GM18867 (cell line): Measurements from ENCODE around the gene GAPDH.
"Not testable (repeated sequence)": the region's sequence is repeated elsewhere in the genome, so short reads cannot be mapped to it uniquely, and the experiment has no call there.

Source experiments
- ATAC-seq: cut with Tn5 transposase; IDR thresholded peaks from one replicate; pipeline ENCODE4 v1.9.1; 2021; ENCODE audit warnings: mild to moderate bottlenecking, moderate library complexity; ENCODE audit not compliant: unreplicated experiment

GAPDH gene

GRCh38 chr12:6533923-6534694 is at the start of gene GAPDH:
TSS of gene GAPDH (plus strand) at chr12:6534517. CDS start at chr12:6534833, 316 bp downstream.
- ATAC-seq, result peak; percentile 60

- ATAC-seq, result no peak
Measured at GRCh38 chr12:6488240-6488639, 46.1 kb upstream of the GAPDH start.

GRCh38 chr12:6489449-6489848 is 44.9 kb upstream of the GAPDH start:
- ATAC-seq, result no peak

- ATAC-seq, result not testable (repeated sequence)
Measured at GRCh38 chr12:6490673-6491072, 43.6 kb upstream of the GAPDH start.

GRCh38 chr12:6492838-6493496 is 41.4 kb upstream of the GAPDH start, which contains the start of gene MRPL51:
TSS of gene MRPL51 (minus strand) at chr12:6493262. CDS start at chr12:6493136, 126 bp downstream.
- peak; percentile 81 for ATAC-seq

GRCh38 chr12:6493497-6494257 is 40.6 kb upstream of the GAPDH start, which contains the start of gene NCAPD2:
TSS of gene NCAPD2 (plus strand) at chr12:6494102. CDS start at chr12:6495099, 997 bp downstream.
- ATAC-seq, result peak; percentile 82

- no peak for ATAC-seq
Measured at GRCh38 chr12:6494258-6494743, 40.0 kb upstream of the GAPDH start.

- no peak for ATAC-seq
Measured at GRCh38 chr12:6494968-6495367, 39.3 kb upstream of the GAPDH start.

- not testable (repeated sequence) for ATAC-seq
Measured at GRCh38 chr12:6497291-6497690, 37.0 kb upstream of the GAPDH start.

GRCh38 chr12:6500466-6500865 is 33.9 kb upstream of the GAPDH start:
- no peak for ATAC-seq

GRCh38 chr12:6507102-6507998 is 27.0 kb upstream of the GAPDH start:
- no peak for ATAC-seq

GRCh38 chr12:6508087-6508486 is 26.2 kb upstream of the GAPDH start:
- no peak for ATAC-seq

GRCh38 chr12:6520186-6520585 is 14.1 kb upstream of the GAPDH start:
- ATAC-seq, result no peak

- no peak for ATAC-seq
Measured at GRCh38 chr12:6522193-6522592, 12.1 kb upstream of the GAPDH start.

GRCh38 chr12:6523708-6524107 is 10.6 kb upstream of the GAPDH start:
- ATAC-seq, result no peak

- ATAC-seq, result no peak
Measured at GRCh38 chr12:6524648-6525047, 9.7 kb upstream of the GAPDH start.

GRCh38 chr12:6526201-6526600 is 8.1 kb upstream of the GAPDH start:
- ATAC-seq, result no peak

- no peak for ATAC-seq
Measured at GRCh38 chr12:6526766-6527525, 7.4 kb upstream of the GAPDH start.

- ATAC-seq, result no peak
Measured at GRCh38 chr12:6527711-6528110, 6.6 kb upstream of the GAPDH start.
